Right lobe of liver (tissue), 4 donors: ENCODE measurements around the gene POGLUT2.

ENCODE experiments used
- CTCF ChIP-seq, 4 donors: fragments of 200-600 bp in 3 of 4; fragments of 450-650 bp in 1 of 4; IDR thresholded peaks; one replicate each; pipeline versions ENCODE4 v1.5.1 to v1.8.0; 2016 to 2022; ENCODE audit warnings: antibody characterized with exemption in 4 of 4, mild to moderate bottlenecking in 2 of 4
- POLR2A ChIP-seq: fragments of 450-650 bp; IDR thresholded peaks from one replicate; pipeline ENCODE4 v1.6.1; 2017; ENCODE audit warnings: antibody characterized with exemption, mild to moderate bottlenecking
- donor health status: DM: no; HTN: no; CAD: no.
- donor health status: DM: no; HTN: no; CAD: no.
- donor health status: DM: no; HTN: yes; CAD: no.

GRCh38 chr13:102814793-102815192, 16.0 kb upstream of the POGLUT2 start:
- TF ChIP-seq CTCF (IDR thresholded peaks at IDR 0.05) = no peak
- TF ChIP-seq POLR2A = no peak
